ENCODE results near the gene C1QC.

DNA sequence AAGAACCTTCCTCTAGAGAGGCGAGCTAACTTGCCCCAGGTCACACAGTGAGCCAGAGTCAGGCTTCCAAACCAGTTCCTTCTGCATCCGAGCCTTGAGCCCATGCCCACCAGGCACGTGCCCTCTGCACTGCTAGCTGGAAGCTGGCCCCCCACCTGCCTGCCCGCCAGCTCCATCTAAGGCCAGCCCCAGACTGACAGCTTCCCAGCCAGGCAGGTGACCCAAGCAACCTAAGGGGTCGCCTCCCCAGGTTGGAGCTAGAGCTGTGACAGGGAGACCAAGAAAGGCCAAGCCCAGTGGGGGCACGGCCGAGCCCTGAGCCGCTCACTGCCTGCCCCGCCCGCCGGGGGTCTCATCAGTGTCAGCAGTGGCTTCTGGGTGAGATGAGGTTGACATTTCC, 26.9 kb upstream of the C1QC start:
- TF ChIP-seq, protein P1, sequence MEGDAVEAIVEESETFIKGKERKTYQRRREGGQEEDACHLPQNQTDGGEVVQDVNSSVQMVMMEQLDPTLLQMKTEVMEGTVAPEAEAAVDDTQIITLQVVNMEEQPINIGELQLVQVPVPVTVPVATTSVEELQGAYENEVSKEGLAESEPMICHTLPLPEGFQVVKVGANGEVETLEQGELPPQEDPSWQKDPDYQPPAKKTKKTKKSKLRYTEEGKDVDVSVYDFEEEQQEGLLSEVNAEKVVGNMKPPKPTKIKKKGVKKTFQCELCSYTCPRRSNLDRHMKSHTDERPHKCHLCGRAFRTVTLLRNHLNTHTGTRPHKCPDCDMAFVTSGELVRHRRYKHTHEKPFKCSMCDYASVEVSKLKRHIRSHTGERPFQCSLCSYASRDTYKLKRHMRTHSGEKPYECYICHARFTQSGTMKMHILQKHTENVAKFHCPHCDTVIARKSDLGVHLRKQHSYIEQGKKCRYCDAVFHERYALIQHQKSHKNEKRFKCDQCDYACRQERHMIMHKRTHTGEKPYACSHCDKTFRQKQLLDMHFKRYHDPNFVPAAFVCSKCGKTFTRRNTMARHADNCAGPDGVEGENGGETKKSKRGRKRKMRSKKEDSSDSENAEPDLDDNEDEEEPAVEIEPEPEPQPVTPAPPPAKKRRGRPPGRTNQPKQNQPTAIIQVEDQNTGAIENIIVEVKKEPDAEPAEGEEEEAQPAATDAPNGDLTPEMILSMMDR (IDR thresholded peaks at IDR 0.05; ENCODE audit: control extremely low read depth in 1 of 3, insufficient read depth in 1 of 3, low read depth in 1 of 3, low read length in 3 of 3): no peak
- TF ChIP-seq SIN3A (conservative IDR thresholded peaks at IDR 0.05 in 1 of 2, IDR thresholded peaks at IDR 0.05 in 1 of 2; ENCODE audit: low read depth in 1 of 2, low read length in 2 of 2) (no peak), KDM4A (IDR thresholded peaks at IDR 0.05; ENCODE audit: low read depth, low read length, severe bottlenecking) (no peak), TBP (IDR thresholded peaks at IDR 0.05; ENCODE audit: low read depth, low read length) (no peak), GABPA (IDR thresholded peaks at IDR 0.05; ENCODE audit: borderline replicate concordance, insufficient read depth, low read length) (no peak), MAFK (IDR thresholded peaks at IDR 0.05; ENCODE audit: low read depth, low read length) (no peak), HDAC2 (IDR thresholded peaks at IDR 0.05; ENCODE audit: borderline replicate concordance in 1 of 2, low read depth in 2 of 2, low read length in 2 of 2) (no peak), TEAD4 (IDR thresholded peaks at IDR 0.05; ENCODE audit: low read depth, low read length) (no peak), RFX5 (IDR thresholded peaks at IDR 0.05; ENCODE audit: borderline replicate concordance, low read depth, low read length) (no peak), NRF1 (IDR thresholded peaks at IDR 0.05; ENCODE audit: low read depth, low read length) (no peak), EZH2 (IDR thresholded peaks at IDR 0.05; ENCODE audit: low read depth, low read length, severe bottlenecking) (no peak), RAD21 (IDR thresholded peaks at IDR 0.05 in 1 of 2, conservative IDR thresholded peaks at IDR 0.05 in 1 of 2; ENCODE audit: low read depth in 2 of 2, low read length in 2 of 2) (no peak)
- TF ChIP-seq, protein P2, sequence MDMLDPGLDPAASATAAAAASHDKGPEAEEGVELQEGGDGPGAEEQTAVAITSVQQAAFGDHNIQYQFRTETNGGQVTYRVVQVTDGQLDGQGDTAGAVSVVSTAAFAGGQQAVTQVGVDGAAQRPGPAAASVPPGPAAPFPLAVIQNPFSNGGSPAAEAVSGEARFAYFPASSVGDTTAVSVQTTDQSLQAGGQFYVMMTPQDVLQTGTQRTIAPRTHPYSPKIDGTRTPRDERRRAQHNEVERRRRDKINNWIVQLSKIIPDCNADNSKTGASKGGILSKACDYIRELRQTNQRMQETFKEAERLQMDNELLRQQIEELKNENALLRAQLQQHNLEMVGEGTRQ (IDR thresholded peaks at IDR 0.05; ENCODE audit: low read length): no peak
- TF ChIP-seq, protein P3, sequence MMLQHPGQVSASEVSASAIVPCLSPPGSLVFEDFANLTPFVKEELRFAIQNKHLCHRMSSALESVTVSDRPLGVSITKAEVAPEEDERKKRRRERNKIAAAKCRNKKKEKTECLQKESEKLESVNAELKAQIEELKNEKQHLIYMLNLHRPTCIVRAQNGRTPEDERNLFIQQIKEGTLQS (IDR thresholded peaks at IDR 0.05; ENCODE audit: insufficient read depth, low read depth, low read length): no peak

Data from H1 (cell line).